Gastroesophageal sphincter (tissue), 3 donors: ENCODE measurements around the gene DUSP6.

Experiments used
- CTCF ChIP-seq, 4 experiments: fragments of 200-600 bp in 2 of 4; fragments of 450-650 bp in 2 of 4; sonication (generic) in 1 of 4; IDR thresholded peaks; one replicate each; pipeline ENCODE4 v1.5.1; 2017 to 2019; ENCODE audit warnings: antibody characterized with exemption in 4 of 4, mild to moderate bottlenecking in 2 of 4, moderate library complexity in 2 of 4
- POLR2A ChIP-seq, 2 donors: fragments of 450-650 bp; IDR thresholded peaks; one replicate each; pipeline ENCODE4 v1.6.1; 2017; ENCODE audit warnings: antibody characterized with exemption in 2 of 2, mild to moderate bottlenecking in 2 of 2, moderate library complexity in 1 of 2
- POLR2AphosphoS5 ChIP-seq: sonication (generic); formaldehyde crosslinking; IDR thresholded peaks from one replicate; pipeline ENCODE4 v1.6.1; 2017; ENCODE audit warnings: antibody characterized with exemption

DNA sequence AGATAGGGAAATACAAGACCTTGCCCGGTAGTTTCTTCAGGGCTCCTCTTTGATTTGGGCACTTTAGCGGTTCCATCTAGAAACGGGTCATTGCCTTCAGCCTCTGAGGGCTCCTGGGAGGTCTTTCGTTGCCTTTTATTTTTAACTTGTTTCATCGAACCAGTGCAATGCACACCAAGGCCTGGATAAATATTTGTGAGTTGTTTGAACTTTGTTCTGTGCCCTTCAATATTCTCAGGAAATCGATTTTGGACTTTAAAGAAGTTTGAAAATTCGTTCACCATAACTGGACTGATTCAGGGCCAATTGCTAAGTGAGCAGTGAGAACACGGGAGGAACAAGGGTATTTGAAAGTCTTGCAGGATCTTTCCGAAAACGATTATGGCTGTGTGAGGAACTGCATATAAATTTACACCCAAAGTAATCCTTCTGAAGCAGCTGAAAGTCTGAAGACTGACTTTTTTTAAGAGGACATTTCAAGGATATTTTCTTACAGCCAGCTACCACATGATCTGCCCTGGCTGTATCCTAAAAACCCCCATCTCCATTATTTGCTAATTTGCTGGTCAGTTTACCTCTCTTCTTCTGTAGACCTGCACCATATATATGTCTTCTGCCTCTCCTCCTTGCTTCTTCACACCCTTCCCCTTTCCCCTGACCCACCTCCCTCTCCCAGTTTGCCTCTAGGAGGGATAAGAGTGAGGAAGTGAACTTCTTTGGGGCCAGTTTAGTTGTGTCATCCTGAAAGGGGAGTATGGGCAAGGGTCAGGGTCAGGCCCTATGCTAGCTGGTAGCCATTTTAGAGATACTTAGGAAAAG, 8.0 kb downstream of the DUSP6 start:
- TF ChIP-seq POLR2A (IDR thresholded peaks at IDR 0.05): no peak
- TF ChIP-seq POLR2AphosphoS5: no peak
- TF ChIP-seq CTCF (IDR thresholded peaks at IDR 0.05): no peak
